Neural cell (in vitro differentiated cells): ENCODE results near the gene MTREX. TPM values are rescaled to one million over a fixed set of nuclear protein-coding genes. Genes with fewer than 3 reads are reported as not detected.

Experiments
- H2AFZ ChIP-seq: fragments of 200-600, 300-800 bp; sonication (generic), shearing (Covaris generic); 2 replicates; pipeline ENCODE4 v1.6.0; 2014; ENCODE audit warnings: low read depth, mild to moderate bottlenecking, antibody characterized with exemption, low read length, moderate library complexity
- H3F3A ChIP-seq: fragments of 200-600 bp; shearing (Covaris generic); 2 replicates; pipeline ENCODE4 v1.6.1; 2016; ENCODE audit warnings: mild to moderate bottlenecking, moderate library complexity, mixed read lengths, antibody characterized with exemption, low read length; ENCODE audit not compliant: insufficient read depth, poor library complexity, severe bottlenecking
- H3K27ac ChIP-seq: fragments of 200-600, 300-800 bp; sonication (generic), shearing (Covaris generic); 2 replicates; pipeline ENCODE4 v1.5.1; 2014; ENCODE audit warnings: mild to moderate bottlenecking, low read length, moderate library complexity
- H3K27me3 ChIP-seq: fragments of 300-800, 200-600 bp; sonication (generic), shearing (Covaris generic); 2 replicates; pipeline ENCODE4 v1.6.0; 2014; ENCODE audit warnings: mild to moderate bottlenecking, low read depth, low read length, moderate library complexity; ENCODE audit not compliant: insufficient read depth
- H3K36me3 ChIP-seq: fragments of 300-800, 200-600 bp; sonication (generic), shearing (Covaris generic); 2 replicates; pipeline ENCODE4 v1.5.1; 2014; ENCODE audit warnings: mild to moderate bottlenecking, antibody characterized with exemption, low read length, moderate library complexity; ENCODE audit not compliant: insufficient read depth
- H3K4me2 ChIP-seq: fragments of 300-800, 200-600 bp; sonication (generic), shearing (Covaris generic); 2 replicates; pipeline ENCODE4 v1.6.0; 2014; ENCODE audit warnings: mild to moderate bottlenecking, low read length
- H3K4me3 ChIP-seq: fragments of 300-800, 200-600 bp; sonication (generic), shearing (Covaris generic); 2 replicates; pipeline ENCODE4 v1.5.1; 2014; ENCODE audit warnings: mild to moderate bottlenecking, low read length, moderate library complexity
- H3K79me2 ChIP-seq: fragments of 200-600 bp; shearing (Covaris generic); replicated peaks from 2 replicates; pipeline ENCODE4 v1.6.0; 2014; ENCODE audit warnings: mild to moderate bottlenecking, low read length, moderate library complexity; ENCODE audit not compliant: insufficient read depth
- H3K9ac ChIP-seq: fragments of 300-800, 200-600 bp; sonication (generic), shearing (Covaris generic); 2 replicates; pipeline ENCODE4 v1.6.1; 2016; ENCODE audit warnings: mild to moderate bottlenecking, low read length, mixed read lengths
- H3K9me2 ChIP-seq: fragments of 200-600 bp; shearing (Covaris generic); 2 replicates; pipeline ENCODE4 v1.6.1; 2016; ENCODE audit warnings: mild to moderate bottlenecking, low read length, mixed read lengths; ENCODE audit not compliant: insufficient read depth
- H3K9me3 ChIP-seq: fragments of 200-600, 300-800 bp; sonication (generic), shearing (Covaris generic); 2 replicates; pipeline ENCODE4 v1.6.1; 2016; ENCODE audit warnings: mild to moderate bottlenecking, mixed run types, low read length, moderate library complexity, mixed read lengths
- H4K20me1 ChIP-seq: fragments of 200-600 bp; shearing (Covaris generic); 2 replicates; pipeline ENCODE4 v1.6.1; 2016; ENCODE audit warnings: mild to moderate bottlenecking, mixed run types; ENCODE audit not compliant: insufficient read depth
- CTCF ChIP-seq: fragments of 450-650 bp; IDR thresholded peaks from 2 replicates; pipeline ENCODE4 v1.5.1; 2014; ENCODE audit warnings: antibody characterized with exemption, mild to moderate bottlenecking, moderate library complexity; ENCODE audit not compliant: poor library complexity, severe bottlenecking
- EP300 ChIP-seq: fragments of 450-650 bp; conservative IDR thresholded peaks from 2 replicates; pipeline ENCODE4 v1.6.1; 2014; ENCODE audit warnings: antibody characterized with exemption, mild to moderate bottlenecking, moderate library complexity; ENCODE audit not compliant: poor library complexity, severe bottlenecking
- EZH2 ChIP-seq: fragments of 200-600, 300-800 bp; shearing (Covaris generic), sonication (generic); IDR thresholded peaks from 2 replicates; pipeline ENCODE4 v1.6.1; 2014; ENCODE audit warnings: antibody characterized with exemption, low read length, borderline replicate concordance, mild to moderate bottlenecking; ENCODE audit not compliant: insufficient read depth, poor library complexity, severe bottlenecking
- MXI1 ChIP-seq: fragments of 450-650 bp; conservative IDR thresholded peaks from 2 replicates; pipeline ENCODE4 v1.6.1; 2014; ENCODE audit warnings: antibody characterized with exemption, mild to moderate bottlenecking; ENCODE audit not compliant: poor library complexity, severe bottlenecking
- POLR2AphosphoS5 ChIP-seq: IDR thresholded peaks from 2 replicates; pipeline ENCODE4 v1.6.1; 2012
- RAD21 ChIP-seq: fragments of 450-650 bp; conservative IDR thresholded peaks from 2 replicates; pipeline ENCODE4 v1.6.1; 2014; ENCODE audit warnings: antibody characterized with exemption, mild to moderate bottlenecking, moderate library complexity
- SMC3 ChIP-seq: fragments of 450-650 bp; conservative IDR thresholded peaks from 2 replicates; pipeline ENCODE4 v1.6.1; 2014; ENCODE audit warnings: antibody characterized with exemption, mild to moderate bottlenecking, moderate library complexity; ENCODE audit not compliant: poor library complexity
- TAF1 ChIP-seq: IDR thresholded peaks from 2 replicates; pipeline ENCODE4 v1.6.1; 2012; ENCODE audit warnings: low read depth
- polyA plus RNA-seq: library from polyadenylated mRNA; depleted of rRNA; stranded (reverse); fragments of >200 nt; gene quantifications from 2 replicates; pipeline ENCODE4 v1.2.3, GENCODE V29; 2014
- TF ChIP-seq, protein P1 (sequence below): IDR thresholded peaks from 2 replicates; pipeline ENCODE4 v1.6.1; 2012; ENCODE audit warnings: borderline replicate concordance

Gene MTREX
- polyA plus RNA-seq, 1 donor from 2014 or later: 77.6 TPM

- H3K4me2 ChIP-seq: no peak overlapping the region
- no peaks in the 10 kb centered on the region for H3K36me3 ChIP-seq
- no peak overlapping the region for H2AFZ ChIP-seq
- H3K27me3 ChIP-seq: no peaks in the 10 kb centered on the region
- H3K9me2 ChIP-seq: no peaks in the 10 kb centered on the region
- H4K20me1 ChIP-seq: no peaks in the 10 kb centered on the region
- no peaks in the 10 kb centered on the region for H3K79me2 ChIP-seq
- H3K9ac ChIP-seq: no peak overlapping the region
- no peak overlapping the region for H3K4me3 ChIP-seq
- no peaks in the 10 kb centered on the region for H3F3A ChIP-seq
- H3K9me3 ChIP-seq: no peaks in the 10 kb centered on the region
- H3K27ac ChIP-seq: no peak overlapping the region
- TF ChIP-seq, protein P1, sequence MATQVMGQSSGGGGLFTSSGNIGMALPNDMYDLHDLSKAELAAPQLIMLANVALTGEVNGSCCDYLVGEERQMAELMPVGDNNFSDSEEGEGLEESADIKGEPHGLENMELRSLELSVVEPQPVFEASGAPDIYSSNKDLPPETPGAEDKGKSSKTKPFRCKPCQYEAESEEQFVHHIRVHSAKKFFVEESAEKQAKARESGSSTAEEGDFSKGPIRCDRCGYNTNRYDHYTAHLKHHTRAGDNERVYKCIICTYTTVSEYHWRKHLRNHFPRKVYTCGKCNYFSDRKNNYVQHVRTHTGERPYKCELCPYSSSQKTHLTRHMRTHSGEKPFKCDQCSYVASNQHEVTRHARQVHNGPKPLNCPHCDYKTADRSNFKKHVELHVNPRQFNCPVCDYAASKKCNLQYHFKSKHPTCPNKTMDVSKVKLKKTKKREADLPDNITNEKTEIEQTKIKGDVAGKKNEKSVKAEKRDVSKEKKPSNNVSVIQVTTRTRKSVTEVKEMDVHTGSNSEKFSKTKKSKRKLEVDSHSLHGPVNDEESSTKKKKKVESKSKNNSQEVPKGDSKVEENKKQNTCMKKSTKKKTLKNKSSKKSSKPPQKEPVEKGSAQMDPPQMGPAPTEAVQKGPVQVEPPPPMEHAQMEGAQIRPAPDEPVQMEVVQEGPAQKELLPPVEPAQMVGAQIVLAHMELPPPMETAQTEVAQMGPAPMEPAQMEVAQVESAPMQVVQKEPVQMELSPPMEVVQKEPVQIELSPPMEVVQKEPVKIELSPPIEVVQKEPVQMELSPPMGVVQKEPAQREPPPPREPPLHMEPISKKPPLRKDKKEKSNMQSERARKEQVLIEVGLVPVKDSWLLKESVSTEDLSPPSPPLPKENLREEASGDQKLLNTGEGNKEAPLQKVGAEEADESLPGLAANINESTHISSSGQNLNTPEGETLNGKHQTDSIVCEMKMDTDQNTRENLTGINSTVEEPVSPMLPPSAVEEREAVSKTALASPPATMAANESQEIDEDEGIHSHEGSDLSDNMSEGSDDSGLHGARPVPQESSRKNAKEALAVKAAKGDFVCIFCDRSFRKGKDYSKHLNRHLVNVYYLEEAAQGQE: no peak
- TF ChIP-seq TAF1: no peak
- no peak for TF ChIP-seq EZH2
- TF ChIP-seq RAD21: no peak
- TF ChIP-seq SMC3: no peak
- TF ChIP-seq POLR2AphosphoS5: no peak
- TF ChIP-seq CTCF: no peak
- no peak for TF ChIP-seq EP300
These were observed 129.7 kb downstream of the MTREX start for GRCh38 chr5:55437452-55437851.

- H3K27me3 ChIP-seq: no peaks in the 10 kb centered on the region
- no peaks in the 10 kb centered on the region for H3K9me2 ChIP-seq
- TF ChIP-seq EZH2: no peak
- TF ChIP-seq EP300: no peak
- no peak for TF ChIP-seq MXI1
- no peak for TF ChIP-seq POLR2AphosphoS5
- TF ChIP-seq SMC3: no peak
- TF ChIP-seq, protein P1: no peak
- TF ChIP-seq CTCF: no peak
- no peak for TF ChIP-seq RAD21
- TF ChIP-seq TAF1: no peak
- H3K79me2 ChIP-seq: no peaks in the 10 kb centered on the region
- H2AFZ ChIP-seq: no peak overlapping the region
- H4K20me1 ChIP-seq: no peaks in the 10 kb centered on the region
- no peak overlapping the region for H3K4me2 ChIP-seq
- no peaks in the 10 kb centered on the region for H3K9me3 ChIP-seq
- H3K36me3 ChIP-seq: no peaks in the 10 kb centered on the region
- H3F3A ChIP-seq: no peaks in the 10 kb centered on the region
- no peak overlapping the region for H3K4me3 ChIP-seq
- no peak overlapping the region for H3K9ac ChIP-seq
- H3K27ac ChIP-seq: no peak overlapping the region
These were observed 130.0 kb downstream of the MTREX start for GRCh38 chr5:55437859-55438206.
